HL-60 (cell line): ENCODE measurements around the gene TBC1D12.

ENCODE experiments used
- POLR2AphosphoS5 ChIP-seq: IDR thresholded peaks from 2 replicates; pipeline ENCODE4 v1.6.1; 2012; ENCODE audit warnings: low read depth
- TF ChIP-seq, protein P1 (sequence below): IDR thresholded peaks from one replicate; pipeline ENCODE4 v1.5.1; 2011; ENCODE audit warnings: low read length, control low read depth, inconsistent platforms; ENCODE audit not compliant: insufficient read depth

DNA sequence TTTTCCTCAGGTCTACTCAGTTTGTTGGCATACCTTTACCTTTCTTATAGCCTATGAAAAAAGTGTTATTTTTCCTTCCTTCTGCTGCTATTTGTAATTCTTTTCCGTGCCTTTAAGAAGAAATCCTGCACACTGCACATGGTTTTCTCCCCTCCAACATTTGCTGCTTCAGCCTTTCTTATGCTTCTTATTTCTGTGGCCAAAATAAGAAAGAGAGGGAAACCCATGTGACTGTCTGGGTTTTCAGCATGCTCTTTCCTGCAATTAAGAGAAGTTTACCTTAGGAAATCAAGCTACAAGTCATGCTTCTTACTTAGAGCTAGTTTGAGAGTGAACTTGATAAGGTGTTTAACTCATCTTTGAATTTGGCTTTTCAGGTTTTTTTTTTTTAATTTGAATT is 11.0 kb downstream of the TBC1D12 start:
- TF ChIP-seq, protein P1, sequence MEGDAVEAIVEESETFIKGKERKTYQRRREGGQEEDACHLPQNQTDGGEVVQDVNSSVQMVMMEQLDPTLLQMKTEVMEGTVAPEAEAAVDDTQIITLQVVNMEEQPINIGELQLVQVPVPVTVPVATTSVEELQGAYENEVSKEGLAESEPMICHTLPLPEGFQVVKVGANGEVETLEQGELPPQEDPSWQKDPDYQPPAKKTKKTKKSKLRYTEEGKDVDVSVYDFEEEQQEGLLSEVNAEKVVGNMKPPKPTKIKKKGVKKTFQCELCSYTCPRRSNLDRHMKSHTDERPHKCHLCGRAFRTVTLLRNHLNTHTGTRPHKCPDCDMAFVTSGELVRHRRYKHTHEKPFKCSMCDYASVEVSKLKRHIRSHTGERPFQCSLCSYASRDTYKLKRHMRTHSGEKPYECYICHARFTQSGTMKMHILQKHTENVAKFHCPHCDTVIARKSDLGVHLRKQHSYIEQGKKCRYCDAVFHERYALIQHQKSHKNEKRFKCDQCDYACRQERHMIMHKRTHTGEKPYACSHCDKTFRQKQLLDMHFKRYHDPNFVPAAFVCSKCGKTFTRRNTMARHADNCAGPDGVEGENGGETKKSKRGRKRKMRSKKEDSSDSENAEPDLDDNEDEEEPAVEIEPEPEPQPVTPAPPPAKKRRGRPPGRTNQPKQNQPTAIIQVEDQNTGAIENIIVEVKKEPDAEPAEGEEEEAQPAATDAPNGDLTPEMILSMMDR: no peak
- TF ChIP-seq POLR2AphosphoS5: no peak
